WTC11 (cell line): ENCODE data around the gene FBRS. TPM values are rescaled to one million over a fixed set of nuclear protein-coding genes. Genes with fewer than 3 reads are reported as not detected.

Experiments
- ATAC-seq: fragments of 200-7000 bp; cut with Tn5 transposase; 2 replicates; pipeline ENCODE4 v1.10.0; 2021; ENCODE audit warnings: mild to moderate bottlenecking, moderate library complexity
- CTCF ChIA-PET: fragments of 300-600 bp; sonication (Branson Sonifier 250); formaldehyde crosslinking; loops from one replicate; lab custom pipeline; 2021; ENCODE audit warnings: antibody characterized with exemption; lab: Charles Lee
- POLR2A ChIA-PET: fragments of 350-600 bp; sonication (Branson Sonifier 250); formaldehyde crosslinking; loops from one replicate; lab custom pipeline; 2021; ENCODE audit warnings: antibody characterized with exemption; lab: Charles Lee
- DNase-seq: peaks from one replicate; pipeline ENCODE4 v3.0.0; 2021; ENCODE audit warnings: low spot score
- H3K27ac Mint-ChIP-seq: 2 replicates; pipeline ENCODE4 v1.8.0; 2021; ENCODE audit warnings: mixed read lengths
- H3K27me3 Mint-ChIP-seq: 2 replicates; pipeline ENCODE4 v1.8.0; 2021; ENCODE audit warnings: low read depth, mild to moderate bottlenecking, moderate library complexity, mixed read lengths
- H3K36me3 Mint-ChIP-seq: 2 replicates; pipeline ENCODE4 v1.8.0; 2021; ENCODE audit warnings: mixed read lengths
- H3K4me1 Mint-ChIP-seq: 2 replicates; pipeline ENCODE4 v1.8.0; 2022; ENCODE audit warnings: mixed read lengths
- H3K4me3 Mint-ChIP-seq: 2 replicates; pipeline ENCODE4 v1.8.0; 2021; ENCODE audit warnings: mild to moderate bottlenecking, moderate library complexity, mixed read lengths
- H3K9me3 Mint-ChIP-seq: 2 replicates; pipeline ENCODE4 v1.8.0; 2021; ENCODE audit warnings: mixed read lengths
- AR ChIP-seq: fragments of 250-450 bp; sonication (Bioruptor Pico); IDR thresholded peaks from 2 replicates; pipeline ENCODE4 v1.9.0; 2021; ENCODE audit warnings: mild to moderate bottlenecking
- ATF1 ChIP-seq: sonication (generic); formaldehyde crosslinking; IDR thresholded peaks from 2 replicates; pipeline ENCODE4 v1.8.1; 2023; ENCODE audit warnings: mild to moderate bottlenecking, moderate library complexity, missing genetic modification reagents
- ELF4 ChIP-seq: sonication (generic); formaldehyde crosslinking; IDR thresholded peaks from 2 replicates; pipeline ENCODE4 v1.8.1; 2022; ENCODE audit warnings: low read depth, mild to moderate bottlenecking, moderate library complexity, missing genetic modification reagents
- EMX1 ChIP-seq: fragments of 250-450 bp; sonication (Bioruptor Pico); IDR thresholded peaks from 2 replicates; pipeline ENCODE4 v1.8.0; 2021; ENCODE audit warnings: mild to moderate bottlenecking
- ESRRA ChIP-seq: sonication (generic); formaldehyde crosslinking; IDR thresholded peaks from 2 replicates; pipeline ENCODE4 v1.8.1; 2022; ENCODE audit warnings: mild to moderate bottlenecking, missing genetic modification reagents, borderline replicate concordance
- FOXK1 ChIP-seq: sonication (generic); formaldehyde crosslinking; IDR thresholded peaks from 2 replicates; pipeline ENCODE4 v1.8.0; 2022; ENCODE audit warnings: mild to moderate bottlenecking, moderate library complexity, missing genetic modification reagents
- GTF2I ChIP-seq: fragments of 250-450 bp; sonication (Bioruptor Pico); conservative IDR thresholded peaks from 2 replicates; pipeline ENCODE4 v1.4.0; 2021; ENCODE audit warnings: mild to moderate bottlenecking
- HMGXB4 ChIP-seq: sonication (generic); formaldehyde crosslinking; IDR thresholded peaks from 2 replicates; pipeline ENCODE4 v1.8.1; 2023; ENCODE audit warnings: mild to moderate bottlenecking, moderate library complexity, missing genetic modification reagents
- MLX ChIP-seq: sonication (generic); formaldehyde crosslinking; IDR thresholded peaks from 2 replicates; pipeline ENCODE4 v1.8.1; 2023; ENCODE audit warnings: mild to moderate bottlenecking, missing genetic modification reagents, moderate library complexity
- MXD4 ChIP-seq: fragments of 250-450 bp; sonication (Bioruptor Pico); IDR thresholded peaks from 2 replicates; pipeline ENCODE4 v1.8.0; 2021; ENCODE audit warnings: mild to moderate bottlenecking, moderate library complexity, borderline replicate concordance
- MYBL2 ChIP-seq: sonication (generic); formaldehyde crosslinking; IDR thresholded peaks from 2 replicates; pipeline ENCODE4 v1.8.1; 2023; ENCODE audit warnings: mild to moderate bottlenecking, moderate library complexity, missing genetic modification reagents
- NFE2L1 ChIP-seq: sonication (generic); formaldehyde crosslinking; IDR thresholded peaks from 2 replicates; pipeline ENCODE4 v1.8.1; 2023; ENCODE audit warnings: missing genetic modification reagents
- OVOL2 ChIP-seq: fragments of 250-450 bp; sonication (Bioruptor Pico); IDR thresholded peaks from 2 replicates; pipeline ENCODE4 v1.9.0; 2021; ENCODE audit warnings: mild to moderate bottlenecking, borderline replicate concordance
- SMAD3 ChIP-seq: sonication (generic); formaldehyde crosslinking; IDR thresholded peaks from 2 replicates; pipeline ENCODE4 v1.8.0; 2022; ENCODE audit warnings: missing genetic modification reagents, mild to moderate bottlenecking, borderline replicate concordance
- TCF7 ChIP-seq: sonication (generic); formaldehyde crosslinking; IDR thresholded peaks from 2 replicates; pipeline ENCODE4 v1.8.0; 2022; ENCODE audit warnings: mild to moderate bottlenecking, low read depth, missing genetic modification reagents, moderate library complexity
- TEAD4 ChIP-seq: sonication (generic); formaldehyde crosslinking; IDR thresholded peaks from 2 replicates; pipeline ENCODE4 v1.8.0; 2022; ENCODE audit warnings: mild to moderate bottlenecking, missing genetic modification reagents
- TP53 ChIP-seq: sonication (generic); formaldehyde crosslinking; IDR thresholded peaks from 2 replicates; pipeline ENCODE4 v1.8.1; 2023; ENCODE audit warnings: mild to moderate bottlenecking, missing genetic modification reagents
- USF1 ChIP-seq: sonication (generic); formaldehyde crosslinking; IDR thresholded peaks from 2 replicates; pipeline ENCODE4 v1.8.0; 2022; ENCODE audit warnings: mild to moderate bottlenecking, missing genetic modification reagents
- ZBTB43 ChIP-seq: sonication (generic); formaldehyde crosslinking; IDR thresholded peaks from 2 replicates; pipeline ENCODE4 v1.8.1; 2023; ENCODE audit warnings: mild to moderate bottlenecking, missing genetic modification reagents
- ZMAT4 ChIP-seq: fragments of 250-450 bp; sonication (Bioruptor Pico); IDR thresholded peaks from 2 replicates; pipeline ENCODE4 v1.9.0; 2021; ENCODE audit warnings: mild to moderate bottlenecking
- ZNF121 ChIP-seq: sonication (generic); formaldehyde crosslinking; IDR thresholded peaks from 2 replicates; pipeline ENCODE4 v1.8.0; 2023; ENCODE audit warnings: missing genetic modification reagents
- ZNF219 ChIP-seq: sonication (generic); formaldehyde crosslinking; IDR thresholded peaks from 2 replicates; pipeline ENCODE4 v1.8.0; 2023; ENCODE audit warnings: missing genetic modification reagents, mild to moderate bottlenecking, borderline replicate concordance
- ZNF281 ChIP-seq: sonication (generic); formaldehyde crosslinking; IDR thresholded peaks from 2 replicates; pipeline ENCODE4 v1.8.0; 2023; ENCODE audit warnings: mild to moderate bottlenecking, missing genetic modification reagents
- ZNF416 ChIP-seq: fragments of 250-450 bp; sonication (Bioruptor Pico); IDR thresholded peaks from 2 replicates; pipeline ENCODE4 v1.9.0; 2021; ENCODE audit warnings: mild to moderate bottlenecking, inconsistent platforms
- ZNF671 ChIP-seq: fragments of 250-450 bp; sonication (Bioruptor Pico); IDR thresholded peaks from 2 replicates; pipeline ENCODE4 v1.8.0; 2021; ENCODE audit warnings: mild to moderate bottlenecking
- total RNA-seq: library from RNA; stranded (reverse); gene quantifications from 3 replicates; pipeline ENCODE4 v1.2.3, GENCODE V29; 2021

FBRS gene
- total RNA-seq, 1 experiment from 2014 or later, result 23.2 TPM

GRCh38 chr16:30664616-30665109 is 6.4 kb downstream of the FBRS start:
- TF ChIP-seq ESRRA (CRISPR knock-in tag) (no peak), ZNF121 (CRISPR knock-in tag) (no peak), OVOL2 (no peak), MXD4 (CRISPR knock-in tag) (no peak), ZNF219 (no peak), TP53 (CRISPR knock-in tag) (no peak), FOXK1 (CRISPR knock-in tag) (no peak), USF1 (CRISPR knock-in tag) (no peak), ZBTB43 (CRISPR knock-in tag) (no peak), ZNF671 (no peak), AR (CRISPR knock-in tag) (no peak), GTF2I (CRISPR knock-in tag) (no peak), ATF1 (no peak)
- Mint-ChIP-seq H3K27me3 (peaks cover 81% of the 10 kb centered on the region), H3K4me1 (peaks cover 4% of the 10 kb centered on the region; the same call in 1 of the 2 replicates), H3K36me3 (peaks cover 34% of the 10 kb centered on the region), H3K27ac (no peak overlapping the region), H3K4me3 (no peak overlapping the region), H3K9me3 (no peaks in the 10 kb centered on the region)
- ChIA-PET CTCF (interaction anchor here (1.5 kb wide), 1 partner anchor 29 kb away, joined by 7 read pairs; no protein-coding TSS in a partner anchor), POLR2A (no interaction called here)
- ATAC-seq (no peak), DNase-seq (no peak)

- CTCF ChIA-PET, result interaction anchor here (0.6 to 1.5 kb wide), 3 partner anchors 29 to 553 kb away, joined by 3 to 7 read pairs (median 4); no protein-coding TSS in a partner anchor
- no peak overlapping the region for H3K4me3 Mint-ChIP-seq
- DNase-seq (no peak), ATAC-seq (no peak)
- no peak overlapping the region for H3K27ac Mint-ChIP-seq
- POLR2A ChIA-PET, result no interaction called here
- H3K36me3 Mint-ChIP-seq, result peaks cover 34% of the 10 kb centered on the region
- H3K27me3 Mint-ChIP-seq, result peaks cover 83% of the 10 kb centered on the region
- H3K9me3 Mint-ChIP-seq, result no peaks in the 10 kb centered on the region
- peaks cover 4% of the 10 kb centered on the region; the same call in 1 of the 2 replicates for H3K4me1 Mint-ChIP-seq
- TF ChIP-seq EMX1 (CRISPR knock-in tag) (no peak), ELF4 (CRISPR knock-in tag) (no peak), TCF7 (CRISPR knock-in tag) (no peak), ZNF281 (CRISPR knock-in tag) (no peak), MLX (CRISPR knock-in tag) (no peak), SMAD3 (CRISPR knock-in tag) (no peak), MYBL2 (CRISPR knock-in tag) (no peak), ZNF416 (CRISPR knock-in tag) (no peak), ZMAT4 (CRISPR knock-in tag) (no peak), HMGXB4 (CRISPR knock-in tag) (no peak), NFE2L1 (CRISPR knock-in tag) (no peak), TEAD4 (CRISPR knock-in tag) (no peak), USF1 (CRISPR knock-in tag) (no peak), ZNF671 (no peak)
These were observed 7.1 kb downstream of the FBRS start for GRCh38 chr16:30665155-30665829.
